DND-41 (cell line): ENCODE measurements around the gene MYO1D.

ENCODE experiments used
- CTCF ChIP-seq: IDR thresholded peaks from 2 replicates; pipeline ENCODE4 v1.5.1; 2012; ENCODE audit warnings: borderline replicate concordance, low read length, moderate library complexity, mild to moderate bottlenecking; ENCODE audit not compliant: poor library complexity, severe bottlenecking; ENCODE audit errors: extremely low read depth
- EZH2 ChIP-seq: IDR thresholded peaks from 3 replicates; pipeline ENCODE4 v1.6.1; 2012; ENCODE audit warnings: borderline replicate concordance, low read depth, mild to moderate bottlenecking, moderate library complexity, low read length, inconsistent platforms; ENCODE audit not compliant: severe bottlenecking

DNA sequence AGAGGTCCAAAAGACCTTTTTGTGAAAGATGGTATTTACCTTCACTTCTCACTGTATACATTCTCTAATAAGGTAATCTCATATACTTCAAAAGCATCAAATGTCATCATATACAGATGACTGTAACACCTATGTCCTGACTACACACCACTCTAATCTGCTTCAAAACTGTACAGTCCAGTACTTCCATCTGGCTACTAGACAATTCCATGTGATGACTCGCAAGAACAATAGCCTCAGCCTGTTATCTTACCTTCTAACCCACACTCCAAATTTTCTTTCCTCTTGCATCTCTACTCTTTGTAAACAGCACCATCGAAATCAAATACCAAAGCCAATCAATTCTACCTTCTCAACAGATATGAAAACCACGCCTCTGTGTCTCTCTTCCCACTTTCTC is 24.1 kb downstream of the MYO1D start:
- TF ChIP-seq CTCF (no peak), EZH2 (no peak)
